Astrocyte (in vitro differentiated cells and primary cell): ENCODE data around the gene GNAO1.

Experiments used
- EZH2 ChIP-seq: IDR thresholded peaks from 2 replicates; pipeline ENCODE4 v1.6.1; 2012; ENCODE audit warnings: mild to moderate bottlenecking, low read length, inconsistent platforms; ENCODE audit not compliant: insufficient read depth
- TF ChIP-seq, protein P1 (sequence below): IDR thresholded peaks from 2 replicates; pipeline ENCODE4 v1.5.1; 2011; ENCODE audit warnings: low read depth, mild to moderate bottlenecking, inconsistent platforms, low read length, moderate library complexity; ENCODE audit not compliant: insufficient read depth

DNA sequence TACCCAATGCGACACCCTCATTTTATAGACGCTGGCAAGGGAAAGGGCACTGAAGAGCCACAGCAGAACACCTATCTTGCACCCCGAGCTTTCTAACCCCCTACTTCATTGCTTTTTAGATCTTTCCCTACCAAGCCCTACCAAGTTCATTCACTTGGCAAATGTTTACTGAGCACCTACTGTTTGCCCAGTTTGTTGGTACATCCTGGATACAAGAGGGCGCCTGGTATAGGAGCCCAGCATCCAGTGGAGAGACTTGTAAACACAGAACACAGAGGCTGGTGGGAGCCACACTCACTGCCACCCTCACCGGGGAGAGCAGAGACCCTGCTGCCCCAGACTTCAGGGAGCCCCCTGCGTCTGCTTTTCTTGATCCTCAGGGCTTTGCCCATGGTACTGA lies 112.6 kb downstream of the GNAO1 start:
- TF ChIP-seq, protein P1, sequence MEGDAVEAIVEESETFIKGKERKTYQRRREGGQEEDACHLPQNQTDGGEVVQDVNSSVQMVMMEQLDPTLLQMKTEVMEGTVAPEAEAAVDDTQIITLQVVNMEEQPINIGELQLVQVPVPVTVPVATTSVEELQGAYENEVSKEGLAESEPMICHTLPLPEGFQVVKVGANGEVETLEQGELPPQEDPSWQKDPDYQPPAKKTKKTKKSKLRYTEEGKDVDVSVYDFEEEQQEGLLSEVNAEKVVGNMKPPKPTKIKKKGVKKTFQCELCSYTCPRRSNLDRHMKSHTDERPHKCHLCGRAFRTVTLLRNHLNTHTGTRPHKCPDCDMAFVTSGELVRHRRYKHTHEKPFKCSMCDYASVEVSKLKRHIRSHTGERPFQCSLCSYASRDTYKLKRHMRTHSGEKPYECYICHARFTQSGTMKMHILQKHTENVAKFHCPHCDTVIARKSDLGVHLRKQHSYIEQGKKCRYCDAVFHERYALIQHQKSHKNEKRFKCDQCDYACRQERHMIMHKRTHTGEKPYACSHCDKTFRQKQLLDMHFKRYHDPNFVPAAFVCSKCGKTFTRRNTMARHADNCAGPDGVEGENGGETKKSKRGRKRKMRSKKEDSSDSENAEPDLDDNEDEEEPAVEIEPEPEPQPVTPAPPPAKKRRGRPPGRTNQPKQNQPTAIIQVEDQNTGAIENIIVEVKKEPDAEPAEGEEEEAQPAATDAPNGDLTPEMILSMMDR: no peak
- TF ChIP-seq EZH2: no peak
